Brain microvascular endothelial cell (primary cell): Measurements from ENCODE around the gene PRX.
"Not testable (repeated sequence)": the region's sequence is repeated elsewhere in the genome, so short reads cannot be mapped to it uniquely, and the experiment has no call there.

Experiments
- DNase-seq: peaks from one replicate; pipeline ENCODE4 v3.0.0-alpha.2; 2020
- H3K27ac ChIP-seq: fragments of 250-450 bp; sonication (Bioruptor Pico); 2 replicates; pipeline ENCODE4 v1.5.1; 2020; ENCODE audit warnings: mild to moderate bottlenecking, moderate library complexity
- H3K27me3 ChIP-seq: fragments of 250-450 bp; sonication (Bioruptor Pico); replicated peaks from 2 replicates; pipeline ENCODE4 v1.5.1; 2020; ENCODE audit warnings: mild to moderate bottlenecking
- H3K36me3 ChIP-seq: fragments of 250-450 bp; sonication (Bioruptor Pico); replicated peaks from 2 replicates; pipeline ENCODE4 v1.5.1; 2020; ENCODE audit warnings: mild to moderate bottlenecking
- H3K4me3 ChIP-seq: 2 replicates; pipeline ENCODE4 v1.5.1; 2011; ENCODE audit warnings: low read depth, mild to moderate bottlenecking, control low read depth, low read length, moderate library complexity
- CTCF ChIP-seq: IDR thresholded peaks from 2 replicates; pipeline ENCODE4 v1.5.1; 2011; ENCODE audit warnings: low read depth, mild to moderate bottlenecking, moderate library complexity, low read length, control low read depth, inconsistent platforms; ENCODE audit errors: missing control alignments
- in situ Hi-C: cut with HindIII; loops from 2 replicates; pipeline ENCODE4 v1.10.0; 2017; ENCODE audit warnings: low sequenced_read_pairs, low pct_ligation_motif_present

The PRX gene

DNA sequence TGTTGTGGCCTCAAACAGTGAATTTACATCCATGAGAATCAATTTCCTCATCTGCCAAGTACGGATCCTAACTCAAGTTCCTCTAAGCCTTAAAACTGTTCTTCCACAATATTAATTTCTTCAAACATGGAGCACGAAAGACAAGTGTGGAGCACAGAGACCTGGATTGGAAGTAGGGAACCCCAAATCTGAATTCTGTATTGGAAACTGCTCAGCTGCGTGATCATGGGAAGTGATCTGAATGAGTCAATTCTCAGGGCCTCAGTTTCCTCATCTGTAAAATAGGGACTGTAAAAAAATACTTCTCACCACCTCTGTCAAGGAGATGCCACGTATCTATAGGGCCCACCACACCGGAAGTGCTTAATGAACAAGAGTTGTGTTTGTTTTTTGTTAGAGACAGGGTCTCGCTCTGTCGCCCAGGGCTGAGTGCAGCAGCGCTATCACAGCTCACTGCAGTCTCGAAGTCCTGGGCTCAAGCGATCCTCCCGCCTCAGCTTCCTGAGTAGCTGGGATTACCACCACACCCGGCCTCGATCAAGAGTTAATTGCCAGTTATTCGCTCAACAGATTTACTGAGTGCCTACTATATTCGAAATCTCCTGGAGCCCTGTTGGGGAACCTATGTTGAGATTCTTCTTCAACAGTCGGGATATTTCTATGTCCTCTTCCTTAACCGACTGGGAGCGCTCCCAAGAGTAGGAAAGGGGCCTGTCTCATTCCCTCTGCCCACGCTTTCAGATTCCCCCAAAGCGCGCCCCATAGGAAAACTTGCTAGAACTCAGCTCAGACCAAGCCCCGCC is 29.4 kb upstream of the PRX start:
- peak overlapping the region; percentile 57 for H3K4me3 ChIP-seq
- H3K36me3 ChIP-seq = peaks cover 24% of the 10 kb centered on the region
- H3K27ac ChIP-seq = peak overlapping the region; percentile 68
- TF ChIP-seq CTCF = no peak
- in situ Hi-C loops = no loop called here
- no peaks in the 10 kb centered on the region for H3K27me3 ChIP-seq
- DNase-seq = no peak

DNA sequence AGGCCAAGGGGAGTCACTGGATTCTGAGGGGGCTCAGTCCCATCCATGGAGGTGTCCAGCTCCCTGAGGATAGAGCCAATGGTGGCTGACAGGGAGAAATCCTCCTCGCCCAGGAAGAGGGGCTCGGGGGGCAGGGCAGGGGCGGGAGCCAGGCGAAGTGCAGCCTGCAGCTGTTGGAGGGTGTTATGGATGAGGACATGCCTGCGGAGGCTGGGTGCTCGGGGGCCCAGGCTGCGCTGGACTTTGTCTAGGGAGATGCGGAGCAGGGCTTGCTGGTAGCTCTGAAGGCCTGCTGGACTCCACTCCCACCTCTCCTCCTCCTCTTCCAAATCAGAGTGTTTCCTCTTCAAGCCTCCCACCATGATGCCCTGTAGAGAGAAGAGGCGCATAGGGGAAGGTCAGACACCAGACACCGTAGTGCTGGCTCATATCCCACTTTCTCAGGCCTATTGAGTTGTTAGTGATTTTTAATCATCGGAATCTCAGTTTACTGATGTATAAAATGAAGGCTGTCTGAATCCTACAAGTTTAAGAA is 28.6 kb upstream of the PRX start:
- in situ Hi-C loops = no loop called here
- H3K4me3 ChIP-seq = no peak overlapping the region
- no peak for DNase-seq
- no peak overlapping the region for H3K27ac ChIP-seq
- no peaks in the 10 kb centered on the region for H3K27me3 ChIP-seq
- TF ChIP-seq CTCF = no peak
- H3K36me3 ChIP-seq = peaks cover 24% of the 10 kb centered on the region

DNA sequence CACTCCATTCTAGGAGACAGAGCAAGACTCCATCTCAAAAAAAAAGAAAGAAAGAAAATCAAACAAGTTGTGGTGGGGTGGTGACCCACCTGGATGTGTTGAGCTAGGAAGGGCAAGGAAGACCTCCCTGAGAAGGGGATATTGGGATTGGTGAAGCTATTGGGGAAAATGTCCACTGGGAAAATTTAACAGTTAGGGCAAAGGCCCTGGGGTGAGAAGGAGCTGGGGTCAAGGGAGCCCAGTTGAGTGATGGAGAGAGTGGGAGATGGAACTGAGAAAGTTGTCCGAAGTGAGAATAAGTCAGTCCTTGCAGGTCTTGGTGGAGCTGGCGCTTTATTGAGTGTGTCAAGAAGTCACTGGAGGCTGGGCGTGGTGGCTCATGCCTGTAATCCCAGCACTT is 25.1 kb upstream of the PRX start:
- no peak for DNase-seq
- no peaks in the 10 kb centered on the region for H3K27me3 ChIP-seq
- in situ Hi-C loops = no loop called here
- H3K27ac ChIP-seq = no peak overlapping the region
- H3K4me3 ChIP-seq = no peak overlapping the region
- no peak for TF ChIP-seq CTCF
- H3K36me3 ChIP-seq = peaks cover 20% of the 10 kb centered on the region

- H3K27ac ChIP-seq = peak overlapping the region; percentile 79
- no peak for TF ChIP-seq CTCF
- no peaks in the 10 kb centered on the region for H3K27me3 ChIP-seq
- DNase-seq = peak; percentile 74
- H3K4me3 ChIP-seq = peak overlapping the region; percentile 48
- H3K36me3 ChIP-seq = no peaks in the 10 kb centered on the region
- in situ Hi-C loops = no loop called here
Measured at GRCh38 chr19:40433391-40434216, 20.4 kb upstream of the PRX start.

- in situ Hi-C loops, H3K36me3 ChIP-seq, H3K4me3 ChIP-seq, DNase-seq, H3K27me3 ChIP-seq: not testable (repeated sequence)
- H3K27ac ChIP-seq = peak overlapping the region; percentile 79
Measured at GRCh38 chr19:40432760-40433159, 19.6 kb upstream of the PRX start.

GRCh38 chr19:40431698-40432097 is 18.5 kb upstream of the PRX start:
- H3K36me3 ChIP-seq = no peaks in the 10 kb centered on the region
- in situ Hi-C loops = no loop called here
- H3K27me3 ChIP-seq = no peaks in the 10 kb centered on the region
- no peak overlapping the region for H3K4me3 ChIP-seq
- no peak for TF ChIP-seq CTCF
- H3K27ac ChIP-seq = no peak overlapping the region
- no peak for DNase-seq

GRCh38 chr19:40430242-40430641 is 17.1 kb upstream of the PRX start:
- H3K36me3 ChIP-seq, in situ Hi-C loops, H3K4me3 ChIP-seq: not testable (repeated sequence)

DNA sequence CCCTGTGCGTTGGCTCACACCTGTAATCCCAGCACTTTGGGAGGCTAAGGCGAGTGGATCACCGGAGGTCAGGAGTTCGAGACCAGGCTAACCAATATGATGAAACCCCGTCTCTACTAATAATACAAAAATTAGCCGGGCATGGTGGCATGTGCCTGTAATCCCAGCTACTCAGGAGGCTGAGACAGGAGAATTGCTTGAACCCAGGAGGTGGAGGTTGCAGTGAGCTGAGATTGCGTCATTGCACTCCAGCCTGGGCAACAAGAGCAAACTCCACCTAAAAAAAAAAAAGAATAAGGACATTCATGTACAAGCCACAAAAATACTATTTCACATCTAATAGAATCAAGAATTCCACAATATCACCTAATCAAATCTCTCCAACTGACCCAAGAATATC is 15.0 kb upstream of the PRX start:
- H3K36me3 ChIP-seq, DNase-seq, H3K4me3 ChIP-seq, in situ Hi-C loops, H3K27me3 ChIP-seq, H3K27ac ChIP-seq: not testable (repeated sequence)

More at GRCh38 chr19:40430242-40430641, 17.1 kb upstream of the PRX start:
- H3K27ac ChIP-seq, DNase-seq, H3K27me3 ChIP-seq: not testable (repeated sequence)
